Stimulated activated memory B cell treated with anti-CD40 and anti-IgM and Interleukin-4, amounts not matched to agents 10 μg/mL and 1 μg/mL and 100 μg/mL, for 72 hours (primary cell): Measurements from ENCODE around the gene MARCHF2.
"Not testable (repeated sequence)": the region's sequence is repeated elsewhere in the genome, so short reads cannot be mapped to it uniquely, and the experiment has no call there.

ENCODE experiments used
- ATAC-seq: fragments of 150-1000 bp; cut with Tn5 transposase; 2 replicates; pipeline ENCODE4 v1.10.0; 2021
- H3K27ac Mint-ChIP-seq: one replicate; pipeline ENCODE4 v1.8.0; 2022; ENCODE audit warnings: mild to moderate bottlenecking, mixed read lengths
- H3K27me3 Mint-ChIP-seq: one replicate; pipeline ENCODE4 v1.8.0; 2022; ENCODE audit warnings: mixed read lengths
- H3K36me3 Mint-ChIP-seq: one replicate; pipeline ENCODE4 v1.8.0; 2022; ENCODE audit warnings: mixed read lengths
- H3K4me1 Mint-ChIP-seq: one replicate; pipeline ENCODE4 v1.8.0; 2022; ENCODE audit warnings: mixed read lengths
- H3K4me3 Mint-ChIP-seq: one replicate; pipeline ENCODE4 v1.8.0; 2022; ENCODE audit warnings: mild to moderate bottlenecking, moderate library complexity, mixed read lengths
- H3K9me3 Mint-ChIP-seq: one replicate; pipeline ENCODE4 v1.8.0; 2022; ENCODE audit warnings: mixed read lengths

Gene MARCHF2

GRCh38 chr19:8396185-8396562 is 16.9 kb upstream of the MARCHF2 start:
- peaks cover 20% of the 10 kb centered on the region for H3K36me3 Mint-ChIP-seq
- ATAC-seq = no peak
- H3K27ac Mint-ChIP-seq = no peak overlapping the region

GRCh38 chr19:8396563-8397203 is 16.4 kb upstream of the MARCHF2 start:
- peaks cover 22% of the 10 kb centered on the region for H3K36me3 Mint-ChIP-seq
- H3K27me3 Mint-ChIP-seq = no peaks in the 10 kb centered on the region
- H3K9me3 Mint-ChIP-seq = no peaks in the 10 kb centered on the region
- peak; percentile 85 for ATAC-seq
- peak overlapping the region; percentile 73 for H3K27ac Mint-ChIP-seq
- no peak overlapping the region for H3K4me3 Mint-ChIP-seq
- H3K4me1 Mint-ChIP-seq = peaks cover 53% of the 10 kb centered on the region

More at GRCh38 chr19:8396185-8396562, 16.9 kb upstream of the MARCHF2 start:
- Mint-ChIP-seq H3K27me3 (no peaks in the 10 kb centered on the region), H3K4me1 (peaks cover 58% of the 10 kb centered on the region), H3K4me3 (peak overlapping the region; percentile 16), H3K9me3 (no peaks in the 10 kb centered on the region)

GRCh38 chr19:8397271-8397670 is 15.8 kb upstream of the MARCHF2 start:
- ATAC-seq = no peak
- H3K36me3 Mint-ChIP-seq = peaks cover 28% of the 10 kb centered on the region
- H3K9me3 Mint-ChIP-seq = no peaks in the 10 kb centered on the region
- H3K4me3 Mint-ChIP-seq = no peak overlapping the region
- peak overlapping the region; percentile 73 for H3K27ac Mint-ChIP-seq
- no peaks in the 10 kb centered on the region for H3K27me3 Mint-ChIP-seq
- peaks cover 47% of the 10 kb centered on the region for H3K4me1 Mint-ChIP-seq

- Mint-ChIP-seq H3K27ac (peak overlapping the region; percentile 73), H3K4me3 (no peak overlapping the region), H3K36me3 (peaks cover 30% of the 10 kb centered on the region), H3K27me3 (no peaks in the 10 kb centered on the region), H3K9me3 (no peaks in the 10 kb centered on the region), H3K4me1 (peaks cover 42% of the 10 kb centered on the region)
- ATAC-seq = no peak
These were observed 15.3 kb upstream of the MARCHF2 start for GRCh38 chr19:8397746-8398310.

GRCh38 chr19:8398311-8398771 is 14.8 kb upstream of the MARCHF2 start:
- H3K36me3 Mint-ChIP-seq = peaks cover 30% of the 10 kb centered on the region
- H3K9me3 Mint-ChIP-seq = no peaks in the 10 kb centered on the region

GRCh38 chr19:8399681-8400188 is 13.4 kb upstream of the MARCHF2 start:
- H3K4me3 Mint-ChIP-seq = no peak overlapping the region
- peaks cover 28% of the 10 kb centered on the region for H3K4me1 Mint-ChIP-seq
- no peak overlapping the region for H3K27ac Mint-ChIP-seq
- H3K9me3 Mint-ChIP-seq = no peaks in the 10 kb centered on the region
- H3K36me3 Mint-ChIP-seq = peaks cover 41% of the 10 kb centered on the region
- ATAC-seq = no peak
- no peaks in the 10 kb centered on the region for H3K27me3 Mint-ChIP-seq

More at GRCh38 chr19:8398311-8398771, 14.8 kb upstream of the MARCHF2 start:
- Mint-ChIP-seq H3K4me3 (no peak overlapping the region), H3K27me3 (no peaks in the 10 kb centered on the region), H3K27ac (no peak overlapping the region), H3K4me1 (peaks cover 37% of the 10 kb centered on the region)
- no peak for ATAC-seq

- Mint-ChIP-seq H3K27ac (no peak overlapping the region), H3K4me1 (peaks cover 11% of the 10 kb centered on the region), H3K27me3 (no peaks in the 10 kb centered on the region), H3K9me3 (no peaks in the 10 kb centered on the region), H3K4me3 (no peak overlapping the region), H3K36me3 (peaks cover 40% of the 10 kb centered on the region)
- ATAC-seq = no peak
These were observed 11.1 kb upstream of the MARCHF2 start for GRCh38 chr19:8401981-8402411.

- Mint-ChIP-seq H3K27me3 (no peaks in the 10 kb centered on the region), H3K36me3 (peaks cover 40% of the 10 kb centered on the region), H3K4me1 (peaks cover 5% of the 10 kb centered on the region), H3K27ac (no peak overlapping the region), H3K4me3 (no peak overlapping the region), H3K9me3 (no peaks in the 10 kb centered on the region)
- ATAC-seq = peak; percentile 39
These were observed 9.8 kb upstream of the MARCHF2 start for GRCh38 chr19:8403098-8403819.

GRCh38 chr19:8403820-8404109 is 9.3 kb upstream of the MARCHF2 start:
- Mint-ChIP-seq H3K4me3 (no peak overlapping the region), H3K36me3 (peaks cover 40% of the 10 kb centered on the region)
- ATAC-seq = no peak

GRCh38 chr19:8404391-8405151 is 8.5 kb upstream of the MARCHF2 start:
- Mint-ChIP-seq H3K9me3 (no peaks in the 10 kb centered on the region), H3K4me1 (peaks cover 5% of the 10 kb centered on the region), H3K27me3 (no peaks in the 10 kb centered on the region), H3K36me3 (peaks cover 37% of the 10 kb centered on the region), H3K27ac (no peak overlapping the region), H3K4me3 (no peak overlapping the region)
- no peak for ATAC-seq

More at GRCh38 chr19:8403820-8404109, 9.3 kb upstream of the MARCHF2 start:
- Mint-ChIP-seq H3K27me3 (no peaks in the 10 kb centered on the region), H3K27ac (no peak overlapping the region), H3K9me3 (no peaks in the 10 kb centered on the region), H3K4me1 (peaks cover 5% of the 10 kb centered on the region)

GRCh38 chr19:8410718-8411117 is 2.4 kb upstream of the MARCHF2 start:
- not testable (repeated sequence) for H3K27ac Mint-ChIP-seq

GRCh38 chr19:8413629-8413995 is 507 bp downstream of the MARCHF2 start:
- Mint-ChIP-seq H3K27ac (no peak overlapping the region), H3K4me3 (peak overlapping the region; percentile 69), H3K36me3 (no peaks in the 10 kb centered on the region), H3K9me3 (no peaks in the 10 kb centered on the region), H3K4me1 (no peaks in the 10 kb centered on the region), H3K27me3 (no peaks in the 10 kb centered on the region)
- no peak for ATAC-seq

More at GRCh38 chr19:8410718-8411117, 2.4 kb upstream of the MARCHF2 start:
- not testable (repeated sequence) for H3K9me3 Mint-ChIP-seq, H3K4me1 Mint-ChIP-seq, H3K4me3 Mint-ChIP-seq, H3K36me3 Mint-ChIP-seq, ATAC-seq, H3K27me3 Mint-ChIP-seq

GRCh38 chr19:8416796-8417195 is 3.7 kb downstream of the MARCHF2 start:
- H3K36me3 Mint-ChIP-seq = peaks cover 1% of the 10 kb centered on the region
- ATAC-seq = no peak
- H3K9me3 Mint-ChIP-seq = no peaks in the 10 kb centered on the region
- no peak overlapping the region for H3K27ac Mint-ChIP-seq
- H3K4me3 Mint-ChIP-seq = no peak overlapping the region
- no peaks in the 10 kb centered on the region for H3K4me1 Mint-ChIP-seq
- H3K27me3 Mint-ChIP-seq = no peaks in the 10 kb centered on the region

GRCh38 chr19:8421484-8422461 is 8.7 kb downstream of the MARCHF2 start:
- Mint-ChIP-seq H3K27ac (no peak overlapping the region), H3K36me3 (peaks cover 23% of the 10 kb centered on the region)

More at GRCh38 chr19:8421484-8422461, 8.7 kb downstream of the MARCHF2 start:
- ATAC-seq = no peak
- Mint-ChIP-seq H3K4me3 (no peak overlapping the region), H3K9me3 (no peaks in the 10 kb centered on the region), H3K4me1 (no peaks in the 10 kb centered on the region), H3K27me3 (no peaks in the 10 kb centered on the region)
